Measurements from ENCODE around the gene RAB27A. TPM values are rescaled to one million over a fixed set of nuclear protein-coding genes. Genes with fewer than 3 reads are reported as not detected.

Gene RAB27A
- total and polyA plus RNA-seq, 9 of the 15 experiments (the other 6 are each of a cell fraction or from before 2014, with no cell fraction given), result 31.5 to 171 (median 80.4) TPM

DNA sequence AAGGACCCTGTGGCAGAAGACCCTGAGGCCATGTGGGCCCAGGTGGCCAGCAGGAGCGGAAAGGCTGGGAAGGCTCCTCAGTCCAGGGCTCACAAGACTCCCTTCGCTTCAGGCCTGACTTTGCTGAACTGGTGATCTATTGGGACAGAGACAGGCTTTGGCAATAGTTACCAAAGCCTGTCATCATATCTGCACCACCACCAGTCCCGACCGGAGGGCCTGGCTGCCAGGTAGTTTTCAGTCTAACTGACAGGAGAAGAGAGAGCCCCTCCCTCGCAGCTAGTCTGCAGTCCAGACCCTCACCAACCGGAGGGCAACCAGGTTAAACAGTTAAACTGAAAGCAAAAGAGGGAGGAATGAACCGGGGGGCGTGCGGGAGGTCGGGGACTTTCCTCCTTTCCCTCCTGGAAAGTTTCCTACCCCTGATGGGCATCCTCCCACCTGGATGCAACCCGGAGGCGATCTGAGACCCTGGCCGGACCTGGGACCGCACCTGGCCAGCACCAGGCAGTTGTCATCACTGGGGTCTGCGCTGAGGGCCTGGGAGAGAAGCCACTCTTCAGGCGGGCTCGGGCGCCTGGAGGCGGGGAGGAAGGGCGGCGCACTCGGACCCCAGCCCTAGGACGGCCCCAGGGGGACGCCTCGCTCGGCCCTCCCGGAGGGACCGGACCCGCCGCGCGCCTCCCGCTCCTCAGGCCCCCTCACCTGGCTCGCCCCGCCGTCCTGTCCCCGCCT lies 435 bp downstream of the RAB27A start:
- in situ Hi-C loops (cut with MboI), result loop anchor here (5.0 kb wide), 1 partner anchor 72 kb away; no protein-coding TSS in a partner anchor
- TF ChIP-seq FUS (optimal IDR thresholded peaks at IDR 0.05; ENCODE audit: low read depth, low read length) (peak; percentile 46), MAFG (tag; conservative IDR thresholded peaks at IDR 0.05) (no peak), CEBPG (CRISPR knock-in tag; IDR thresholded peaks at IDR 0.05) (peak; percentile 79), CEBPG (tag; conservative IDR thresholded peaks at IDR 0.05 in 1 of 2, IDR thresholded peaks at IDR 0.05 in 1 of 2) (peak; percentile 37 to 67; a peak in 3 of 4 replicates), HDAC3 (IDR thresholded peaks at IDR 0.05; ENCODE audit: borderline replicate concordance, partially characterized antibody) (peak; percentile 13), MXI1 (IDR thresholded peaks at IDR 0.05; ENCODE audit: low read depth, low read length) (no peak), FOSL1 (tag; conservative IDR thresholded peaks at IDR 0.05) (0 out of 2 replicates have a peak, but pooled peaks have one; percentile 7), RBBP5 (IDR thresholded peaks at IDR 0.05; ENCODE audit: borderline replicate concordance, insufficient read depth, low read length, poor library complexity, severe bottlenecking) (peak; percentile 90)
- TF ChIP-seq, protein P1, sequence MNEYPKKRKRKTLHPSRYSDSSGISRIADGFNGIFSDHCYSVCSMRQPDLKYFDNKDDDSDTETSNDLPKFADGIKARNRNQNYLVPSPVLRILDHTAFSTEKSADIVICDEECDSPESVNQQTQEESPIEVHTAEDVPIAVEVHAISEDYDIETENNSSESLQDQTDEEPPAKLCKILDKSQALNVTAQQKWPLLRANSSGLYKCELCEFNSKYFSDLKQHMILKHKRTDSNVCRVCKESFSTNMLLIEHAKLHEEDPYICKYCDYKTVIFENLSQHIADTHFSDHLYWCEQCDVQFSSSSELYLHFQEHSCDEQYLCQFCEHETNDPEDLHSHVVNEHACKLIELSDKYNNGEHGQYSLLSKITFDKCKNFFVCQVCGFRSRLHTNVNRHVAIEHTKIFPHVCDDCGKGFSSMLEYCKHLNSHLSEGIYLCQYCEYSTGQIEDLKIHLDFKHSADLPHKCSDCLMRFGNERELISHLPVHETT (CRISPR knock-in tag; conservative IDR thresholded peaks at IDR 0.05 in 1 of 2, IDR thresholded peaks at IDR 0.05 in 1 of 2), result no peak
- TF ChIP-seq, protein P2, sequence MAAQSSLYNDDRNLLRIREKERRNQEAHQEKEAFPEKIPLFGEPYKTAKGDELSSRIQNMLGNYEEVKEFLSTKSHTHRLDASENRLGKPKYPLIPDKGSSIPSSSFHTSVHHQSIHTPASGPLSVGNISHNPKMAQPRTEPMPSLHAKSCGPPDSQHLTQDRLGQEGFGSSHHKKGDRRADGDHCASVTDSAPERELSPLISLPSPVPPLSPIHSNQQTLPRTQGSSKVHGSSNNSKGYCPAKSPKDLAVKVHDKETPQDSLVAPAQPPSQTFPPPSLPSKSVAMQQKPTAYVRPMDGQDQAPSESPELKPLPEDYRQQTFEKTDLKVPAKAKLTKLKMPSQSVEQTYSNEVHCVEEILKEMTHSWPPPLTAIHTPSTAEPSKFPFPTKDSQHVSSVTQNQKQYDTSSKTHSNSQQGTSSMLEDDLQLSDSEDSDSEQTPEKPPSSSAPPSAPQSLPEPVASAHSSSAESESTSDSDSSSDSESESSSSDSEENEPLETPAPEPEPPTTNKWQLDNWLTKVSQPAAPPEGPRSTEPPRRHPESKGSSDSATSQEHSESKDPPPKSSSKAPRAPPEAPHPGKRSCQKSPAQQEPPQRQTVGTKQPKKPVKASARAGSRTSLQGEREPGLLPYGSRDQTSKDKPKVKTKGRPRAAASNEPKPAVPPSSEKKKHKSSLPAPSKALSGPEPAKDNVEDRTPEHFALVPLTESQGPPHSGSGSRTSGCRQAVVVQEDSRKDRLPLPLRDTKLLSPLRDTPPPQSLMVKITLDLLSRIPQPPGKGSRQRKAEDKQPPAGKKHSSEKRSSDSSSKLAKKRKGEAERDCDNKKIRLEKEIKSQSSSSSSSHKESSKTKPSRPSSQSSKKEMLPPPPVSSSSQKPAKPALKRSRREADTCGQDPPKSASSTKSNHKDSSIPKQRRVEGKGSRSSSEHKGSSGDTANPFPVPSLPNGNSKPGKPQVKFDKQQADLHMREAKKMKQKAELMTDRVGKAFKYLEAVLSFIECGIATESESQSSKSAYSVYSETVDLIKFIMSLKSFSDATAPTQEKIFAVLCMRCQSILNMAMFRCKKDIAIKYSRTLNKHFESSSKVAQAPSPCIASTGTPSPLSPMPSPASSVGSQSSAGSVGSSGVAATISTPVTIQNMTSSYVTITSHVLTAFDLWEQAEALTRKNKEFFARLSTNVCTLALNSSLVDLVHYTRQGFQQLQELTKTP (IDR thresholded peaks at IDR 0.05; ENCODE audit: low read depth in 1 of 2, partially characterized antibody in 2 of 2), result peak in 1 of 2 experiments; percentile 24
- TF ChIP-seq, protein P3, sequence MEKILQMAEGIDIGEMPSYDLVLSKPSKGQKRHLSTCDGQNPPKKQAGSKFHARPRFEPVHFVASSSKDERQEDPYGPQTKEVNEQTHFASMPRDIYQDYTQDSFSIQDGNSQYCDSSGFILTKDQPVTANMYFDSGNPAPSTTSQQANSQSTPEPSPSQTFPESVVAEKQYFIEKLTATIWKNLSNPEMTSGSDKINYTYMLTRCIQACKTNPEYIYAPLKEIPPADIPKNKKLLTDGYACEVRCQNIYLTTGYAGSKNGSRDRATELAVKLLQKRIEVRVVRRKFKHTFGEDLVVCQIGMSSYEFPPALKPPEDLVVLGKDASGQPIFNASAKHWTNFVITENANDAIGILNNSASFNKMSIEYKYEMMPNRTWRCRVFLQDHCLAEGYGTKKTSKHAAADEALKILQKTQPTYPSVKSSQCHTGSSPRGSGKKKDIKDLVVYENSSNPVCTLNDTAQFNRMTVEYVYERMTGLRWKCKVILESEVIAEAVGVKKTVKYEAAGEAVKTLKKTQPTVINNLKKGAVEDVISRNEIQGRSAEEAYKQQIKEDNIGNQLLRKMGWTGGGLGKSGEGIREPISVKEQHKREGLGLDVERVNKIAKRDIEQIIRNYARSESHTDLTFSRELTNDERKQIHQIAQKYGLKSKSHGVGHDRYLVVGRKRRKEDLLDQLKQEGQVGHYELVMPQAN (IDR thresholded peaks at IDR 0.05; ENCODE audit: borderline replicate concordance), result peak; percentile 51; the same call in 1 of the 2 replicates

More for the DNA sequence above, 435 bp downstream of the RAB27A start:
- POLR2A ChIA-PET, result no interaction called here
- Histone ChIP-seq H3K4me2 (ENCODE audit: insufficient read depth, low read length) (peak overlapping the region; percentile 85), H3K9me1 (ENCODE audit: control insufficient read depth, insufficient read depth, low read length) (no peaks in the 10 kb centered on the region), H3K9me3 (replicated peaks; ENCODE audit: control insufficient read depth, insufficient read depth, low read depth, low read length) (no peaks in the 10 kb centered on the region), H2AFZ (ENCODE audit: low read depth, low read length) (peak overlapping the region; percentile 98), H3K27me3 (ENCODE audit: control insufficient read depth in 2 of 2, insufficient read depth in 2 of 2, low read length in 2 of 2) (no peaks in the 10 kb centered on the region), H3K36me3 (ENCODE audit: control insufficient read depth, insufficient read depth, low read length) (peaks cover 20% of the 10 kb centered on the region), H4K20me1 (replicated peaks; ENCODE audit: control insufficient read depth, insufficient read depth, low read length) (no peaks in the 10 kb centered on the region; the same call in 1 of the 2 replicates), H3K79me2 (ENCODE audit: control insufficient read depth, insufficient read depth, low read length) (peaks cover 58% of the 10 kb centered on the region), H3K4me3 (peak overlapping the region; percentile 88), H3K9ac (ENCODE audit: insufficient read depth in 1 of 2, low read depth in 2 of 2, low read length in 2 of 2) (peak overlapping the region; percentile 82 to 95), H3K4me1 (replicated peaks in 1 of 2; ENCODE audit: control insufficient read depth in 2 of 2, insufficient read depth in 2 of 2, low read length in 2 of 2) (peaks cover 18 to 36% of the 10 kb centered on the region in 2 experiments), H3K27ac (ENCODE audit: extremely low read depth, low read depth, low read length) (peak overlapping the region; percentile 94)
- WGBS (ENCODE audit: insufficient coverage, low coverage, missing lambda C conversion rate), result 3% methylated on average over 14 of the region's 37 CpGs
- CTCF ChIA-PET (ENCODE audit: low intra/inter-chr PET ratio), result interaction anchor here (1.5 to 3.3 kb wide), 3 partner anchors 68 to 92 kb away, joined by 6 to 36 read pairs (median 11); partner anchors contain the start of gene RSL24D1
- no TSS peak for BruUV-seq (replicated peaks)
- DNase-seq (ENCODE audit: extremely low read depth in 1 of 4, low spot score in 3 of 4) (peak in 3 of 4 experiments; percentile 21 to 72 (median 53)), FAIRE-seq (peak; percentile 84), ATAC-seq (peak; percentile 67)
- intact Hi-C loops (cut with micrococcal nuclease), result loop anchor here (1.0 to 5.0 kb wide), 3 partner anchors 52 to 116 kb away; partner anchors contain the start of gene RSL24D1
